ENCODE measurements around the gene LFNG. TPM values are rescaled to one million over a fixed set of nuclear protein-coding genes. Genes with fewer than 3 reads are reported as not detected.

LFNG gene
- total and polyA plus RNA-seq, 9 of the 15 experiments (the other 6 are each of a cell fraction or from before 2014, with no cell fraction given) = 0.03 to 0.89 (median 0.25) TPM; not detected in 1

DNA sequence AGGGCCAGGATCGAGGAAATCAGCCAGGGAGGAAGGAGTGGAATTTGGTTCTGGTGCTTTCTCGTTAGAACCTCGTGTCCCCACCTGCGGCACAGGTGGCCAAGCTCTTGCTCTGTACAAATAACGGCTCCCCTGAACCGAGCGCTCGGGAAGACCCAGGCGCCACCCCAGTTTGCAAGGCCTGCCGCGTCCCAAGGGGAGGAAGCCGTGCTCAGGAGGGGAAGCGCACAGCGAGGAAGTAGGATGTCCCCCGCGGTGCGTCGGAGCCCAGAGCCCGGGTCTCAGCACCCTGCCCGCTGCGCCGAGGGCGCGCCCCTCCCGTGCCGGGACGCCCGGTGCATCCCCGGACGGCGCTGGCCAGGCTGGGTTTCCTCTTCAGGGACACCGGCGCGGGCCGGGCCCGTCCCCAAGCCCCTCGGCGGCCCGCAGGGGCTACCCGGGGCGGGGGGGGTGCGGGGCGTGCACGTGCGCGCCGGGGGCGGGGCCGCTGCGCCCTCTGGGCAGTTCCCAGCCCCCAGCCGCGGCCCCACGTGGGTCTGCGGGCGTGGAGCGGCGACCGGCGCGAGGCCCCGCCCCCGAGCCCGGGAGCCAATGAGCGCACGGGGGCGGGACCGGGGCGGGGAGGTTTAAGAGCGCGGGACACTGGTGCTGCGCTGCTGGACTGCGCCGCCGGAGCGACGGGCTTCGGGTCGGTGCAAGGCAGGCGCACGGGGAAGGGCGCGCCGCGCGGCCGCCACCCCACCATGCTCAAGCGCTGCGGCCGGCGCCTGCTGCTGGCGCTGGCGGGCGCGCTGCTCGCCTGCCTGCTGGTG is at the start of gene LFNG (continued):
- TF ChIP-seq, protein P1, sequence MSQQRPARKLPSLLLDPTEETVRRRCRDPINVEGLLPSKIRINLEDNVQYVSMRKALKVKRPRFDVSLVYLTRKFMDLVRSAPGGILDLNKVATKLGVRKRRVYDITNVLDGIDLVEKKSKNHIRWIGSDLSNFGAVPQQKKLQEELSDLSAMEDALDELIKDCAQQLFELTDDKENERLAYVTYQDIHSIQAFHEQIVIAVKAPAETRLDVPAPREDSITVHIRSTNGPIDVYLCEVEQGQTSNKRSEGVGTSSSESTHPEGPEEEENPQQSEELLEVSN (IDR thresholded peaks at IDR 0.05; ENCODE audit: borderline replicate concordance in 1 of 2, extremely low read depth in 1 of 2, insufficient read depth in 1 of 2, insufficient read length in 1 of 2, low read depth in 1 of 2, low read length in 1 of 2, poor library complexity in 1 of 2, severe bottlenecking in 1 of 2) = peak; percentile 90 to 97
- TF ChIP-seq, protein P2, sequence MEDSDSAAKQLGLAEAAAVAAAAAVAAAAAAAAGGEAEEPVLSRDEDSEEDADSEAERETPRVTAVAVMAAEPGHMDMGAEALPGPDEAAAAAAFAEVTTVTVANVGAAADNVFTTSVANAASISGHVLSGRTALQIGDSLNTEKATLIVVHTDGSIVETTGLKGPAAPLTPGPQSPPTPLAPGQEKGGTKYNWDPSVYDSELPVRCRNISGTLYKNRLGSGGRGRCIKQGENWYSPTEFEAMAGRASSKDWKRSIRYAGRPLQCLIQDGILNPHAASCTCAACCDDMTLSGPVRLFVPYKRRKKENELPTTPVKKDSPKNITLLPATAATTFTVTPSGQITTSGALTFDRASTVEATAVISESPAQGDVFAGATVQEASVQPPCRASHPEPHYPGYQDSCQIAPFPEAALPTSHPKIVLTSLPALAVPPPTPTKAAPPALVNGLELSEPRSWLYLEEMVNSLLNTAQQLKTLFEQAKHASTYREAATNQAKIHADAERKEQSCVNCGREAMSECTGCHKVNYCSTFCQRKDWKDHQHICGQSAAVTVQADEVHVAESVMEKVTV (CRISPR knock-in tag; IDR thresholded peaks at IDR 0.05) = no peak
- no peak for TF ChIP-seq ZNF121 (CRISPR knock-in tag; conservative IDR thresholded peaks at IDR 0.05)
- no peak for TF ChIP-seq TAF7 (tag; IDR thresholded peaks at IDR 0.05)
- TF ChIP-seq ZC3H11A (IDR thresholded peaks at IDR 0.05; ENCODE audit: low read depth, low read length) = no peak
- 0 out of 2 replicates have a peak, but pooled peaks have one; percentile 4 for TF ChIP-seq SMC3 (conservative IDR thresholded peaks at IDR 0.05; ENCODE audit: insufficient read depth, low read depth, low read length)
- TF ChIP-seq HMG20B (CRISPR knock-in tag; IDR thresholded peaks at IDR 0.05) = no peak
- no peak for TF ChIP-seq ETV5 (CRISPR knock-in tag; IDR thresholded peaks at IDR 0.05; ENCODE audit: low read depth)
- TF ChIP-seq, protein P3, sequence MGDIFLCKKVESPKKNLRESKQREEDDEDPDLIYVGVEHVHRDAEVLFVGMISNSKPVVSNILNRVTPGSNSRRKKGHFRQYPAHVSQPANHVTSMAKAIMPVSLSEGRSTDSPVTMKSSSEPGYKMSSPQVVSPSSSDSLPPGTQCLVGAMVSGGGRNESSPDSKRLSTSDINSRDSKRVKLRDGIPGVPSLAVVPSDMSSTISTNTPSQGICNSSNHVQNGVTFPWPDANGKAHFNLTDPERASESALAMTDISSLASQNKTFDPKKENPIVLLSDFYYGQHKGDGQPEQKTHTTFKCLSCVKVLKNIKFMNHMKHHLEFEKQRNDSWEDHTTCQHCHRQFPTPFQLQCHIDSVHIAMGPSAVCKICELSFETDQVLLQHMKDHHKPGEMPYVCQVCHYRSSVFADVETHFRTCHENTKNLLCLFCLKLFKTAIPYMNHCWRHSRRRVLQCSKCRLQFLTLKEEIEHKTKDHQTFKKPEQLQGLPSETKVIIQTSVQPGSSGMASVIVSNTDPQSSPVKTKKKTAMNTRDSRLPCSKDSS (IDR thresholded peaks at IDR 0.05; ENCODE audit: low read depth, partially characterized antibody) = no peak
- TF ChIP-seq, protein P4, sequence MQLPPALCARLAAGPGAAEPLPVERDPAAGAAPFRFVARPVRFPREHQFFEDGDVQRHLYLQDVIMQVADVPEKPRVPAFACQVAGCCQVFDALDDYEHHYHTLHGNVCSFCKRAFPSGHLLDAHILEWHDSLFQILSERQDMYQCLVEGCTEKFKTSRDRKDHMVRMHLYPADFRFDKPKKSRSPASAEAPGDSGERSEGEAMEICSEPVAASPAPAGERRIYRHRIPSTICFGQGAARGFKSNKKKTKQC (CRISPR knock-in tag; IDR thresholded peaks at IDR 0.05) = no peak
- no peak for TF ChIP-seq POLR3A (IDR thresholded peaks at IDR 0.05; ENCODE audit: borderline replicate concordance, extremely low read depth, insufficient read depth, insufficient read length)
- TF ChIP-seq ZKSCAN3 (CRISPR knock-in tag; IDR thresholded peaks at IDR 0.05) = no peak
- TF ChIP-seq, protein P5, sequence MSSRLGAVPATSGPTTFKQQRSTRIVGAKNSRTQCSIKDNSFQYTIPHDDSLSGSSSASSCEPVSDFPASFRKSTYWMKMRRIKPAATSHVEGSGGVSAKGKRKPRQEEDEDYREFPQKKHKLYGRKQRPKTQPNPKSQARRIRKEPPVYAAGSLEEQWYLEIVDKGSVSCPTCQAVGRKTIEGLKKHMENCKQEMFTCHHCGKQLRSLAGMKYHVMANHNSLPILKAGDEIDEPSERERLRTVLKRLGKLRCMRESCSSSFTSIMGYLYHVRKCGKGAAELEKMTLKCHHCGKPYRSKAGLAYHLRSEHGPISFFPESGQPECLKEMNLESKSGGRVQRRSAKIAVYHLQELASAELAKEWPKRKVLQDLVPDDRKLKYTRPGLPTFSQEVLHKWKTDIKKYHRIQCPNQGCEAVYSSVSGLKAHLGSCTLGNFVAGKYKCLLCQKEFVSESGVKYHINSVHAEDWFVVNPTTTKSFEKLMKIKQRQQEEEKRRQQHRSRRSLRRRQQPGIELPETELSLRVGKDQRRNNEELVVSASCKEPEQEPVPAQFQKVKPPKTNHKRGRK (tag; IDR thresholded peaks at IDR 0.05) = no peak
- TF ChIP-seq ZNF175 (CRISPR knock-in tag; IDR thresholded peaks at IDR 0.05; ENCODE audit: low read depth) = no peak
